GM12878 (cell line): Measurements from ENCODE around the gene EFTUD2.

Experiments used
- BMI1 ChIP-seq: fragments of 450-650 bp; IDR thresholded peaks from 2 replicates; pipeline ENCODE4 v1.6.1; 2016; ENCODE audit warnings: mild to moderate bottlenecking, moderate library complexity, borderline replicate concordance
- CBFB ChIP-seq: IDR thresholded peaks from 2 replicates; pipeline ENCODE4 v1.6.1; 2016; ENCODE audit warnings: antibody characterized with exemption, low read depth
- CTCF ChIP-seq, 3 experiments: IDR thresholded peaks in 2 of 3; conservative IDR thresholded peaks in 1 of 3; 2 replicates each; pipeline ENCODE4 v1.5.1; 2011; ENCODE audit warnings: low read depth in 3 of 3, low read length in 3 of 3, mild to moderate bottlenecking in 3 of 3, control low read depth in 2 of 3, moderate library complexity in 2 of 3, inconsistent platforms in 1 of 3, mixed read lengths in 1 of 3; ENCODE audit not compliant: control insufficient read depth in 2 of 3, insufficient read depth in 1 of 3; ENCODE audit errors: extremely low read depth in 1 of 3
- EZH2 ChIP-seq: IDR thresholded peaks from 2 replicates; pipeline ENCODE4 v1.6.1; 2012; ENCODE audit warnings: low read depth, mild to moderate bottlenecking, control low read depth, inconsistent platforms, low read length, borderline replicate concordance; ENCODE audit not compliant: control insufficient read depth
- IRF5 ChIP-seq: fragments of 450-650 bp; IDR thresholded peaks from 2 replicates; pipeline ENCODE4 v1.6.1; 2017; ENCODE audit warnings: borderline replicate concordance
- NBN ChIP-seq: fragments of 450-650 bp; IDR thresholded peaks from 2 replicates; pipeline ENCODE4 v1.6.1; 2016
- RAD21 ChIP-seq: IDR thresholded peaks from 2 replicates; pipeline ENCODE4 v1.6.1; 2011; ENCODE audit warnings: mild to moderate bottlenecking, low read depth, low read length, moderate library complexity; ENCODE audit not compliant: insufficient read depth
- TAF1 ChIP-seq: IDR thresholded peaks from 2 replicates; pipeline ENCODE4 v1.6.1; 2011; ENCODE audit warnings: mild to moderate bottlenecking, low read depth, low read length, borderline replicate concordance
- ZNF274 ChIP-seq: IDR thresholded peaks from one replicate; pipeline ENCODE4 v1.8.0; 2011; ENCODE audit not compliant: insufficient read length, insufficient read depth

GRCh38 chr17:44934745-44935105 lies 35.5 kb upstream of the EFTUD2 start:
- no peak for TF ChIP-seq NBN
- no peak for TF ChIP-seq IRF5
- no peak for TF ChIP-seq CTCF (IDR thresholded peaks at IDR 0.05 in 2 of 3, conservative IDR thresholded peaks at IDR 0.05 in 1 of 3; ENCODE audit: control insufficient read depth in 2 of 3, extremely low read depth in 1 of 3, insufficient read depth in 1 of 3, low read depth in 3 of 3, low read length in 3 of 3)
- no peak for TF ChIP-seq BMI1
- TF ChIP-seq CBFB: no peak
- TF ChIP-seq RAD21: no peak
- no peak for TF ChIP-seq ZNF274
- TF ChIP-seq EZH2: no peak
- no peak for TF ChIP-seq TAF1
